Measurements from ENCODE around the gene CD109. TPM values are rescaled to one million over a fixed set of nuclear protein-coding genes. Genes with fewer than 3 reads are reported as not detected.

Gene CD109
- total RNA-seq, 1 donor from 2014 or later: 14.3 TPM

DNA sequence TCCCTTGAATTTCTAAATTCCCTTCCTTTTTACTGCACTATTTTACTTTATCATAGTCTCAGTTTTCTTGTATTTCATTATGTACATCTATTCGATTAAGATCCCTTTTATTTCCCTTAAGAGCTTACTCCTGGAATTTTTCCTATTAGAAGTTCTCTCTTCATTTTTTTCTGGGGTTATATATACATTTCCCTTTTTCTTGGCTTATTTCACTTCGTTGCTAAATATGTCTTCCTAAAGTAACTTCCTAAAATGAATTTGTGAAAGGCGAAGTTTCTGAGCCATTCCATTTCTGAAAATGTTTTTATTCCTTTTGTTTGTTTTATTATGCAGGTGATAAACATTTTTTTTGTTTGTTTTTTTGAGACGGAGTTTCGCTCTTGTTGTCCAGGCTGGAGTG lies 5.9 kb upstream of the CD109 start:
- H3K4me1 Mint-ChIP-seq (ENCODE audit: unreplicated experiment): peaks cover 8% of the 10 kb centered on the region
- no peak overlapping the region for H3K4me3 Mint-ChIP-seq (ENCODE audit: unreplicated experiment)
- DNase-seq (ENCODE audit: extremely low spot score, unreplicated experiment): no peak
- no peaks in the 10 kb centered on the region for H3K36me3 Mint-ChIP-seq (ENCODE audit: unreplicated experiment)
- H3K27ac Mint-ChIP-seq (ENCODE audit: unreplicated experiment): no peak overlapping the region
- peaks cover 5% of the 10 kb centered on the region for H3K9me3 Mint-ChIP-seq (ENCODE audit: unreplicated experiment)
- peaks cover 2% of the 10 kb centered on the region for H3K27me3 Mint-ChIP-seq (ENCODE audit: unreplicated experiment)
- no peak for TF ChIP-seq CTCF (IDR thresholded peaks at IDR 0.05)

- DNase-seq (ENCODE audit: extremely low spot score, unreplicated experiment): no peak
- no peak for TF ChIP-seq CTCF (IDR thresholded peaks at IDR 0.05)
- Mint-ChIP-seq H3K27ac (ENCODE audit: unreplicated experiment) (no peak overlapping the region), H3K9me3 (ENCODE audit: unreplicated experiment) (peaks cover 5% of the 10 kb centered on the region), H3K4me1 (ENCODE audit: unreplicated experiment) (peaks cover 20% of the 10 kb centered on the region), H3K36me3 (ENCODE audit: unreplicated experiment) (no peaks in the 10 kb centered on the region), H3K27me3 (ENCODE audit: unreplicated experiment) (no peaks in the 10 kb centered on the region), H3K4me3 (ENCODE audit: unreplicated experiment) (no peak overlapping the region)
These were observed 4.5 kb upstream of the CD109 start for GRCh38 chr6:73691512-73691911.

DNA sequence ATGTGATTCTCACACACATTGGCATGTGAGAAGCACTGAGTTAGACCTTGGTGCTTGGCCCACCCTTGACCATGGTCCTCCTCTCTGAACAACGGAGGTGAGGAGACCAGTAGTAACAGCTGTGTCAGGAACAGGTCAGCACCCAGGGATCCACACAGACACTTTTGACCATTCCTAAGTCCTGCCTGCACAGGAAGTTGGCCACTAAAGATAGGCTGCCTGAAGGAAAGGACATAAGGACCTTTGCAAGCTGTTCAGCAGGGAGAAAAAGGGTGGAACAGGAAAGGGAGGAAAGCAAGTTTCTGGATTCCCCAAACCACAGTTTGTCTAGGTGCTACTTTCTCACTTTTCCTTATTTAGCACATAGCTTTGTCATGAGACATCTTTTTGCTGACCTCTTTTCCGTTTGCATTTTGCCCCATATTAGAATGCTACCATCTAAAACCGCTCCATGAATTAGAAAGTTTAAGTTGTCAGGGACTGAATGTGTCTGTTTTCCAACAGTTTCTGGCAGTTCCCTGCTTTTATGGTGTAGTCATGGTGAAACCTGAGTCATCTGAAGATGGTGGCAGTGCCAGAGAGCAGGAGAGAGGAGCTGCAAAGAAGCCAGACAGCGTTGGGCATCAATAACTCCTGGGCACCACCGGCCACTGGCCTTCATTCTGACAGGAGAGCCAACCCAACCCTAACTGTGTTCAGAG lies 1.1 kb upstream of the CD109 start:
- Mint-ChIP-seq H3K9me3 (ENCODE audit: unreplicated experiment) (peaks cover 5% of the 10 kb centered on the region), H3K27ac (ENCODE audit: unreplicated experiment) (peak overlapping the region; percentile 93), H3K36me3 (ENCODE audit: unreplicated experiment) (peaks cover 4% of the 10 kb centered on the region), H3K27me3 (ENCODE audit: unreplicated experiment) (no peaks in the 10 kb centered on the region), H3K4me3 (ENCODE audit: unreplicated experiment) (peak overlapping the region; percentile 76), H3K4me1 (ENCODE audit: unreplicated experiment) (peaks cover 38% of the 10 kb centered on the region)
- no peak for DNase-seq (ENCODE audit: extremely low spot score, unreplicated experiment)
- TF ChIP-seq CTCF (IDR thresholded peaks at IDR 0.05): no peak

DNA sequence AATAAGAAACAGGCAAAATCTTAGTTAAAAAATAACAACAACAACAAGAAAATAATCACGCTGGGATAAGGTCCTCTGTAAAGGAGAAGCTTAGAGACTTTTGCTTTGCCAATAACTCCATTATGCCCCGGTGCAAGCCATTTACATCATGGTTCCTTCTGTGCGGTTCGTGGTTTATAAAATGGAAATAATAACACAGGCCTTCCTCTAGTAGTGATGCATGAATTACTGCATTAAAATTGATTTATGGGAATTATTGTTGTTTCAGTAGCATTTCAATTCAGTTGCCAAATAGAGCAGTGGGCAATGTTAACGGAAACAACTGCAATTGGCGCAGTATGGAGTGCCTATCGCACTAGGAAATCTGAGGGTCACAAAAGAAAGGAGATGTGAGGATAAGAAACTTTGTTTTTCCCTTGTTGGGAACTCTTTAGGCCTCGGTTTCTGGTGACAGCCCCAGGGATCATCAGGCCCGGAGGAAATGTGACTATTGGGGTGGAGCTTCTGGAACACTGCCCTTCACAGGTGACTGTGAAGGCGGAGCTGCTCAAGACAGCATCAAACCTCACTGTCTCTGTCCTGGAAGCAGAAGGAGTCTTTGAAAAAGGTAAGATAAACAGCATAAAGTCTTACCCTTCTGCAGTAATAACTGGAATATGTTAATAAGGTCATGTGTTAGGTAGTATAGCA lies 1.1 kb downstream of the CD109 start:
- DNase-seq (ENCODE audit: extremely low spot score, unreplicated experiment): no peak
- Mint-ChIP-seq H3K36me3 (ENCODE audit: unreplicated experiment) (peaks cover 5% of the 10 kb centered on the region), H3K4me1 (ENCODE audit: unreplicated experiment) (peaks cover 38% of the 10 kb centered on the region), H3K27ac (ENCODE audit: unreplicated experiment) (peak overlapping the region; percentile 81), H3K4me3 (ENCODE audit: unreplicated experiment) (peak overlapping the region; percentile 76), H3K9me3 (ENCODE audit: unreplicated experiment) (peaks cover 5% of the 10 kb centered on the region), H3K27me3 (ENCODE audit: unreplicated experiment) (no peaks in the 10 kb centered on the region)
- TF ChIP-seq CTCF (IDR thresholded peaks at IDR 0.05): no peak

DNA sequence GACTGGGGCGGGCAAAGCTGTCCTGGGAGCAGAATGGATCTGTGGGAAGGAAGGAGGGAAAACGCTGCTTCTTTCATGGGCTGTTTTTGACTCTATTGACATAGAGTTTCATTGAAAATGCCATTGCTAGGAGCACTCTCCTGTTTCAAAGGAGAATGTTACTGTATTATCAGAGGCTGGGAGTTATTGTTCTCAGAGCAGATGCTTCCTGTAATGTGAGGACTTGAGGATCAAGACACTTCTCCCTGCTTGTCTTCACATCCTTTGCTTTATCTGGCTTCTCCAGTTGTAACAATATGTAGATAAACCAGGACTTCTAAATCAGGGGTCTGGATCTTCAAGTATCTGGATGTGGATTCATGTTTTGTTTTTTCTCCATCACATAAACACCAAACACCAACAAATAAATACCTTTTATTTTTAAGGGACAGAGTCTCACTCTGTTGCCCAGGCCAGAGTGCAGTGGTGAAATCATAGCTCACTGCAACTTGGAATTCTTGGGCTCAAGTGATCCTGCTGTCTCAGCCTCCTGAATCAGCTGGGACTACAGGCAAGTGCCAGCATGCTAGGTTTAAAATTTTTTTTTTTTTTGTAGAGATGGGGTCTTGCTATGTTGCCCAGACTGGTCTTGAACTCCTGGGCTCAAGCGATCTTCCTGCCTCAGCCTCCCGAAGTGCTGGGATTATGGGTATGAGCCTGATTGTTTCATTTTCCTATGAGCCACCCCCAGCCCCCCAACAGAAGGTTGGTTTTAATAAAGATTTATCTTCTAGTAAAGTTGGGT lies 3.9 kb downstream of the CD109 start:
- Mint-ChIP-seq H3K27ac (ENCODE audit: unreplicated experiment) (no peak overlapping the region), H3K4me3 (ENCODE audit: unreplicated experiment) (no peak overlapping the region)

More for the DNA sequence above, 3.9 kb downstream of the CD109 start:
- DNase-seq (ENCODE audit: extremely low spot score, unreplicated experiment): no peak
- Mint-ChIP-seq H3K27me3 (ENCODE audit: unreplicated experiment) (no peaks in the 10 kb centered on the region), H3K9me3 (ENCODE audit: unreplicated experiment) (no peaks in the 10 kb centered on the region), H3K36me3 (ENCODE audit: unreplicated experiment) (peaks cover 5% of the 10 kb centered on the region), H3K4me1 (ENCODE audit: unreplicated experiment) (peaks cover 40% of the 10 kb centered on the region)
- TF ChIP-seq CTCF (IDR thresholded peaks at IDR 0.05): no peak
